Measurements from ENCODE around the gene FGF2. TPM values are rescaled to one million over a fixed set of nuclear protein-coding genes. Genes with fewer than 3 reads are reported as not detected.

Gene FGF2
- polyA plus RNA-seq, 1 of the 3 experiments (the other 2 are of a cell fraction), result 11.1 TPM

GRCh38 chr4:122798101-122798500 is 28.5 kb upstream of the FGF2 start (continued):
- TF ChIP-seq MAX (IDR thresholded peaks at IDR 0.05; ENCODE audit: low read depth) (peak; percentile 31; the same call in 1 of the 2 replicates), RFX5 (IDR thresholded peaks at IDR 0.05; ENCODE audit: low read length) (no peak), IRF3 (IDR thresholded peaks at IDR 0.05; ENCODE audit: low read depth, low read length) (no peak), FOSL2 (IDR thresholded peaks at IDR 0.05; ENCODE audit: borderline replicate concordance, low read depth) (no peak), RAD21 (IDR thresholded peaks at IDR 0.05; ENCODE audit: low read length) (no peak), RXRA (IDR thresholded peaks at IDR 0.05; ENCODE audit: borderline replicate concordance, low read depth) (peak; percentile 74), TCF12 (IDR thresholded peaks at IDR 0.05) (peak; percentile 49), ZBTB33 (IDR thresholded peaks at IDR 0.05; ENCODE audit: borderline replicate concordance, low read depth) (no peak), YY1 (IDR thresholded peaks at IDR 0.05; ENCODE audit: low read depth) (no peak), USF2 (IDR thresholded peaks at IDR 0.05; ENCODE audit: borderline replicate concordance, low read depth, low read length) (no peak), RCOR1 (IDR thresholded peaks at IDR 0.05; ENCODE audit: low read length) (no peak), ELF1 (IDR thresholded peaks at IDR 0.05) (no peak), MXI1 (IDR thresholded peaks at IDR 0.05; ENCODE audit: low read depth, low read length) (no peak), MEF2A (IDR thresholded peaks at IDR 0.05; ENCODE audit: borderline replicate concordance, low read depth) (no peak), TAF1 (IDR thresholded peaks at IDR 0.05; ENCODE audit: borderline replicate concordance, low read depth, low read length) (peak; percentile 44; the same call in 1 of the 2 replicates), EP300 (IDR thresholded peaks at IDR 0.05; ENCODE audit: borderline replicate concordance in 1 of 2, low read depth in 1 of 2, low read length in 1 of 2) (peak in 1 of 2 experiments; percentile 47; a peak in 1 of 4 replicates), JUND (IDR thresholded peaks at IDR 0.05) (no peak), NFIC (IDR thresholded peaks at IDR 0.05; ENCODE audit: borderline replicate concordance) (peak; percentile 32), USF1 (IDR thresholded peaks at IDR 0.05; ENCODE audit: borderline replicate concordance, low read depth) (no peak), TEAD4 (IDR thresholded peaks at IDR 0.05; ENCODE audit: borderline replicate concordance, insufficient read depth) (peak; percentile 33; the same call in 1 of the 2 replicates), FOXM1 (IDR thresholded peaks at IDR 0.05; ENCODE audit: low read depth) (no peak)

Measured in SK-N-SH (cell line).